ENCODE results near the gene TMEM50A.
"Not testable (repeated sequence)": the region's sequence is repeated elsewhere in the genome, so short reads cannot be mapped to it uniquely, and the experiment has no call there.

DNA sequence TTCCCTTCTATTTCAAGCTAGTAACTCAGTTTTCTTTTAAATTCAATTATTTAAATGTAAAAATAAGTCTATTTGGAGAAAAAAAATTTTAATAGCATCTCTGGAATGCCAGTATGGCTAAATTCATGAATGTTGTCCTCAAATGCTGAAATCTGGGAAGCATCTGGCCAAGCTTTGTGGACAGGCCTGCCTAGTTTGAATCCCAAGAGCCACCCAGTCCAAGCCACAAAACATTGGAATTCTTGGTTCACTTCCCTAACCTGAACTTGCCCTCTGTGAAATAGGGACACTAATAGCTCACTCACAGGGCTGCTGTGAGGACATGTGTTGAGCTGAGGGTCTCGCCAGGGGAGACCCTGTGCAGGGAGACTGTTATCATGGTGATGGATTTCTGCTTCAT is 28.6 kb upstream of the TMEM50A start:
- TF ChIP-seq, protein P1, sequence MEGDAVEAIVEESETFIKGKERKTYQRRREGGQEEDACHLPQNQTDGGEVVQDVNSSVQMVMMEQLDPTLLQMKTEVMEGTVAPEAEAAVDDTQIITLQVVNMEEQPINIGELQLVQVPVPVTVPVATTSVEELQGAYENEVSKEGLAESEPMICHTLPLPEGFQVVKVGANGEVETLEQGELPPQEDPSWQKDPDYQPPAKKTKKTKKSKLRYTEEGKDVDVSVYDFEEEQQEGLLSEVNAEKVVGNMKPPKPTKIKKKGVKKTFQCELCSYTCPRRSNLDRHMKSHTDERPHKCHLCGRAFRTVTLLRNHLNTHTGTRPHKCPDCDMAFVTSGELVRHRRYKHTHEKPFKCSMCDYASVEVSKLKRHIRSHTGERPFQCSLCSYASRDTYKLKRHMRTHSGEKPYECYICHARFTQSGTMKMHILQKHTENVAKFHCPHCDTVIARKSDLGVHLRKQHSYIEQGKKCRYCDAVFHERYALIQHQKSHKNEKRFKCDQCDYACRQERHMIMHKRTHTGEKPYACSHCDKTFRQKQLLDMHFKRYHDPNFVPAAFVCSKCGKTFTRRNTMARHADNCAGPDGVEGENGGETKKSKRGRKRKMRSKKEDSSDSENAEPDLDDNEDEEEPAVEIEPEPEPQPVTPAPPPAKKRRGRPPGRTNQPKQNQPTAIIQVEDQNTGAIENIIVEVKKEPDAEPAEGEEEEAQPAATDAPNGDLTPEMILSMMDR (IDR thresholded peaks at IDR 0.05) = not testable (repeated sequence)
- TF ChIP-seq EZH2phosphoT487, EZH2 (IDR thresholded peaks at IDR 0.05): not testable (repeated sequence)
